K562 (cell line): ENCODE measurements around the gene YIPF2. TPM values are rescaled to one million over a fixed set of nuclear protein-coding genes. Genes with fewer than 3 reads are reported as not detected.

ENCODE experiments used
- ATAC-seq: fragments of 200-7000 bp; cut with Tn5 transposase; 3 replicates; pipeline ENCODE4 v1.9.1; 2020; ENCODE audit warnings: moderate library complexity
- BruUV-seq: library from RNA; stranded (reverse); fragments of 400-500 nt; replicated peaks from 2 replicates; lab custom pipeline; 2021; lab: Mats Ljungman, UMichigan
- CTCF ChIA-PET: fragments of 300-600 bp; formaldehyde crosslinking; extraction: SDS; loops from one replicate; lab custom pipeline; 2021; ENCODE audit warnings: low intra/inter-chr PET ratio; lab: Yijun Ruan, JAX
- POLR2A ChIA-PET: fragments of 300-600, 350-650 bp; sonication (Branson Sonifier 250); formaldehyde crosslinking; extraction: SDS; loops from one replicate; lab custom pipeline; 2021; ENCODE audit warnings: antibody characterized with exemption, inconsistent platforms; lab: Yijun Ruan, JAX
- DNase-seq, 4 experiments: peaks; one replicate each; pipeline versions ENCODE4 v3.0.0 to v3.0.0-alpha.2; 2011 to 2018; ENCODE audit warnings: low spot score in 3 of 4, mixed read lengths in 3 of 4; ENCODE audit errors: extremely low read depth in 1 of 4
- FAIRE-seq: peaks from 2 replicates; lab custom pipeline; 2011; peaks lifted over from hg19 to GRCh38; lab: Jason Lieb, UNC
- H2AFZ ChIP-seq: 2 replicates; pipeline ENCODE4 v1.6.0; 2011; ENCODE audit warnings: low read depth, low read length, control low read depth, inconsistent platforms
- H3K27ac ChIP-seq: fragments of 200-600 bp; 3 replicates; pipeline ENCODE4 v1.8.0; 2011; ENCODE audit warnings: low read depth, mild to moderate bottlenecking, control low read depth, inconsistent platforms, low read length, moderate library complexity, mixed read lengths; ENCODE audit errors: extremely low read depth
- H3K27me3 ChIP-seq, 2 experiments: fragments of 300-600 bp in 1 of 2; 2 replicates in 1 of 2; 3 replicates in 1 of 2; pipeline versions ENCODE4 v1.6.0 to v1.8.0; 2011; ENCODE audit warnings: inconsistent platforms in 2 of 2, low read length in 2 of 2, mild to moderate bottlenecking in 1 of 2, mixed read lengths in 1 of 2, moderate library complexity in 1 of 2; ENCODE audit not compliant: control insufficient read depth in 2 of 2, insufficient read depth in 2 of 2
- H3K36me3 ChIP-seq: fragments of 300-600 bp; 3 replicates; pipeline ENCODE4 v1.8.0; 2011; ENCODE audit warnings: mild to moderate bottlenecking, low read length, inconsistent platforms; ENCODE audit not compliant: control insufficient read depth, insufficient read depth
- H3K4me1 ChIP-seq, 2 experiments: fragments of 200-600 bp in 1 of 2; replicated peaks in 1 of 2; 2 replicates in 1 of 2; 3 replicates in 1 of 2; pipeline versions ENCODE4 v1.5.1 to v1.8.0; 2011; ENCODE audit warnings: inconsistent platforms in 2 of 2, low read length in 2 of 2, mild to moderate bottlenecking in 1 of 2, mixed read lengths in 1 of 2, moderate library complexity in 1 of 2; ENCODE audit not compliant: control insufficient read depth in 2 of 2, insufficient read depth in 2 of 2
- H3K4me2 ChIP-seq: 2 replicates; pipeline ENCODE4 v1.6.1; 2011; ENCODE audit warnings: low read length, control low read depth, inconsistent platforms, mixed read lengths; ENCODE audit not compliant: insufficient read depth
- H3K4me3 ChIP-seq: fragments of 200-600 bp; sonication (generic), shearing (Covaris generic); 2 replicates; pipeline ENCODE4 v1.5.1; 2016; ENCODE audit warnings: control low read depth, inconsistent platforms
- H3K79me2 ChIP-seq: fragments of 200-600 bp; 3 replicates; pipeline ENCODE4 v1.8.0; 2011; ENCODE audit warnings: low read length, inconsistent platforms; ENCODE audit not compliant: control insufficient read depth, insufficient read depth
- H3K9ac ChIP-seq, 2 experiments: 2 replicates each; pipeline versions ENCODE4 v1.6.0 to v1.6.1; 2011; ENCODE audit warnings: low read depth in 2 of 2, low read length in 2 of 2, control low read depth in 1 of 2, inconsistent platforms in 1 of 2, mild to moderate bottlenecking in 1 of 2, mixed read lengths in 1 of 2; ENCODE audit not compliant: insufficient read depth in 1 of 2
- H3K9me1 ChIP-seq: one replicate; pipeline ENCODE4 v1.6.0; 2011; ENCODE audit warnings: inconsistent platforms, mild to moderate bottlenecking, low read length, moderate library complexity; ENCODE audit not compliant: control insufficient read depth, insufficient read depth
- H3K9me3 ChIP-seq: replicated peaks from 2 replicates; pipeline ENCODE4 v1.5.1; 2011; ENCODE audit warnings: low read depth, low read length, inconsistent platforms; ENCODE audit not compliant: control insufficient read depth, insufficient read depth
- H4K20me1 ChIP-seq: replicated peaks from 2 replicates; pipeline ENCODE4 v1.6.1; 2011; ENCODE audit warnings: low read length, inconsistent platforms, mixed read lengths; ENCODE audit not compliant: control insufficient read depth, insufficient read depth
- CHD4 ChIP-seq: fragments of 200-600 bp; sonication (generic); IDR thresholded peaks from 3 replicates; pipeline ENCODE4 v1.6.1; 2012; ENCODE audit warnings: low read depth, mild to moderate bottlenecking, mixed read lengths, low read length, inconsistent platforms; ENCODE audit not compliant: insufficient read depth, insufficient replicate concordance, poor library complexity, severe bottlenecking
- SP1 ChIP-seq: sonication (generic); formaldehyde crosslinking; IDR thresholded peaks from 2 replicates; pipeline ENCODE4 v1.8.1; 2022; ENCODE audit warnings: mild to moderate bottlenecking, missing genetic modification reagents
- WGBS: fragments of 100-300 bp; shearing (Covaris generic); methylation state at CpG from one replicate; pipeline ENCODE4 v1.1.6; 2016; ENCODE audit warnings: low coverage, mixed read lengths; ENCODE audit not compliant: insufficient coverage; ENCODE audit errors: missing lambda C conversion rate; 5-methylcytosine and 5-hydroxymethylcytosine counted together
- in situ Hi-C: fragments of 300-500 bp; cut with MboI; formaldehyde crosslinking; loops from 4 replicates; pipeline ENCODE4 v1.15.0; 2018; ENCODE audit warnings: inconsistent platforms, mixed read lengths
- intact Hi-C: fragments of 100-400 bp; cut with micrococcal nuclease; formaldehyde crosslinking; loops from 2 replicates; pipeline ENCODE4 v1.14.2; 2022
- polyA plus RNA-seq, 8 experiments: library from polyadenylated mRNA; depleted of rRNA in 4 of 8; stranded (reverse) in 5 of 8; unstranded in 3 of 8; fragments of >200 nt; fragmentation: Nextera tagmentation in 2 of 8; fragmentation: Illumina TruSeq in 1 of 8; extraction: Ambion mirVana in 2 of 8; extraction: Trizol in 1 of 8; gene quantifications; 2 replicates each; pipeline versions ENCODE4 v1.2.1 to v1.2.3, GENCODE V29; 2011 to 2014; ENCODE audit warnings: inconsistent platforms in 1 of 8, missing spikeins in 1 of 8
- total RNA-seq, 7 experiments: library from RNA; depleted of rRNA in 6 of 7; stranded (reverse); fragments of >200 nt in 6 of 7; fragmentation: Illumina TruSeq in 2 of 7; extraction: Trizol in 2 of 7; gene quantifications; 2 replicates each; pipeline versions ENCODE4 v1.2.1 to v1.2.3, GENCODE V29; 2011 to 2021; ENCODE audit warnings: low replicate concordance in 1 of 7

YIPF2 gene
- total and polyA plus RNA-seq, 9 of the 15 experiments (the other 6 are each of a cell fraction or from before 2014, with no cell fraction given): 1.3 to 65.2 (median 31.6) TPM

DNA sequence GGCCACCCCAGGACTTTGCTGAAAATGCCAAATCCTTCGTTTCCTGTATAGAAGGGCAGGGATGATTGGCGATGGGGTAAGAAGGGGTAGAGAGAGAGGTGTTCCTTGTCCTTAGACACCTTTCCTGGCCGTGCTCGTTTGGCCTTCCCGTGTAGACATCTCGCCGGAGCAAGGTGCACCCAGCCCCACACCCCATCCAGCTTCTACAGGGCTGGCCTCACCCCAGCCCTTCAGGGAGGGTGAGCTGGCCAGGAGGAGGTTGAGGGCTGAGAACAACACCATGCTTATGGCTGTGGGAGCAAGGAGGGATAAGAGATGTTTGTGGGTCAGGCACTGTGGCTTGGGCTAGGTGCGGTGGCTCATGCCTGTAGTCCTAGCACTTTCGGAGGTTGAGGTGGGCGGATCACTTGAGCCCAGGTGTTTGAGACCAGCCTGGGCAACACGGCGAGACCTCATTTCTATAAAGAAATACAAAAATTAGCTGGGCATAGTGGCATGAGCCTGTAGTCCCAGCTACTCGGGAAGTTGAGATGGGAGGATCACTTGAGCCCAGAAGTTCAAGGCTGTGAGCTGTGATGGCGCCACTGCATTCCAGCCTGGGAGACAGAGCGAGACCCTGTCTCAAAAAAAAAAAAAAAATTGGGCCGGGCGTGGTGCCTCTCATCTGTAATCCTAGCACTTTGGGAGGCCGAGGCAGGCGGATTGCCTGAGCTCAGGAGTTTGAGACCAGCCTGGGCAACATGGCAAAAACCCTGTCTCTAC is 47.9 kb upstream of the YIPF2 start (continued):
- TF ChIP-seq CHD4: no peak

DNA sequence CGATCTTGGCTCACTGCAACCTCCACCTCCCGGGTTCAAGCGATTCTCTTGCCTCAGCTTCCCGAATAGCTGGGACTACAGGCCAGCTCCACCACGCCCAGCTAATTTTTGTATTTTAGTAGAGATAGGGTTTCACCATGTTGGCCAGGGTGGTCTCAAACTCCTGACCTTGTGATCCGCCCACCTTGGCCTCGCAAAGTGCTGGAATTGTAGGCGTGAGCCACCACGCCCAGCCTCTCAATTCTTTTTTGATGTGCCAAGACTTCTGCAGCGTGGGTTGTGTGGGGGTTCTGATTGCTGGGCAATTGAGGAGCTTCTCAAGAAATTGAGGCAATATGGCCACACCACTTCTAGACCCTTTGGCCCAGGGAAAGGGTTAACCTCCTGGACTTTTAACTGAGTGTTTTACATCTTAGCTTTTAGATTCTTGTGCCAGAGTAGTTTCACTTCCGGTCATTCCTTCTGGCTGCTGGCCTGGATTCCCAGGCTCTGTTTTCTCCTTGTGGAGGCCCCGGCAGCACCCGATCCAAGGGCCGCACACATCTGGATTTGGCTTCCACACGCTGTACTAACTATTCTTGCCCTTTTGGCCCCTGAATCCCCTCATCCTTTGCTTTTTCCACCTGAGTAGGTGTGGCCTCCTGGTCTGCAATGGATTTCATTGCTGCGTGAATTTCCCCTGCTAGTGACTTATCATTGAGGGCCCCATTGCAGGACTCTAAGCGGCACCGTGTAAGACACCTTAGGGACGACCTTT is 47.1 kb upstream of the YIPF2 start:
- no peak for TF ChIP-seq SP1 (CRISPR knock-in tag)
- no peak for ATAC-seq

More for the DNA sequence above, 47.1 kb upstream of the YIPF2 start:
- Histone ChIP-seq H4K20me1 (peaks cover 15% of the 10 kb centered on the region), H3K36me3 (peaks cover 21% of the 10 kb centered on the region; the same call in 2 of the 3 replicates), H2AFZ (no peak overlapping the region), H3K4me3 (no peak overlapping the region), H3K4me1 (peaks cover 0 to 10% of the 10 kb centered on the region in 2 experiments; a peak in 2 of 5 replicates), H3K4me2 (no peak overlapping the region), H3K27ac (no peak overlapping the region; the same call in 2 of the 3 replicates), H3K79me2 (peaks cover 94% of the 10 kb centered on the region), H3K27me3 (no peaks in the 10 kb centered on the region), H3K9me3 (no peaks in the 10 kb centered on the region; the same call in 1 of the 2 replicates), H3K9me1 (peaks cover 4% of the 10 kb centered on the region), H3K9ac (peak overlapping the region in 1 of 2 experiments; percentile 82; a peak in 1 of 4 replicates)
- FAIRE-seq (no peak), DNase-seq (no peak)
- POLR2A ChIA-PET: interaction anchor here (0.6 to 1.3 kb wide), 3 partner anchors 11 to 559 kb away, joined by 3 to 5 read pairs (median 4); no protein-coding TSS in a partner anchor
- CTCF ChIA-PET: no interaction called here
- WGBS: 87% methylated on average over 19 of the region's 19 CpGs
- BruUV-seq: no TSS peak
- in situ Hi-C loops: no loop called here
- intact Hi-C loops: no loop called here
